Transverse colon (tissue), 4 donors: ENCODE data around the gene STARD13. TPM values are rescaled to one million over a fixed set of nuclear protein-coding genes. Genes with fewer than 3 reads are reported as not detected.

ENCODE experiments used
- DNase-seq: peaks from one replicate; pipeline ENCODE4 v3.0.0-alpha.2; 2019
- H3K27ac ChIP-seq, 4 donors: fragments of 200-600 bp; sonication (generic); 2 replicates each; pipeline ENCODE4 v1.5.1; 2016 to 2018; ENCODE audit warnings: inconsistent platforms in 4 of 4
- H3K27me3 ChIP-seq: fragments of 200-600 bp; sonication (generic); 2 replicates; pipeline ENCODE4 v1.5.1; 2017; ENCODE audit warnings: inconsistent platforms
- H3K36me3 ChIP-seq, 4 donors: fragments of 200-600 bp; sonication (generic); 2 replicates each; pipeline ENCODE4 v1.5.1; 2017 to 2019; ENCODE audit warnings: inconsistent platforms in 4 of 4
- H3K4me1 ChIP-seq, 4 donors: fragments of 200-600 bp; sonication (generic); 2 replicates each; pipeline ENCODE4 v1.5.1; 2017 to 2020; ENCODE audit warnings: inconsistent platforms in 4 of 4
- H3K4me3 ChIP-seq, 4 donors: fragments of 200-600 bp; sonication (generic); 1 replicate in 1 of 4; 2 replicates in 3 of 4; pipeline versions ENCODE4 v1.5.1 to v1.6.1; 2017 to 2019; ENCODE audit warnings: inconsistent platforms in 4 of 4
- H3K9me3 ChIP-seq, 2 donors: fragments of 200-600 bp; sonication (generic); 2 replicates each; pipeline ENCODE4 v1.5.1; 2017 to 2019; ENCODE audit warnings: inconsistent platforms in 2 of 2
- EP300 ChIP-seq: sonication (generic); formaldehyde crosslinking; IDR thresholded peaks from one replicate; pipeline ENCODE4 v1.6.1; 2017; ENCODE audit warnings: antibody characterized with exemption, low read depth
- POLR2A ChIP-seq: fragments of 450-650 bp; IDR thresholded peaks from one replicate; pipeline ENCODE4 v1.6.1; 2016; ENCODE audit warnings: antibody characterized with exemption, mild to moderate bottlenecking, moderate library complexity
- POLR2AphosphoS5 ChIP-seq, 3 donors: sonication (generic); formaldehyde crosslinking; IDR thresholded peaks; one replicate each; pipeline ENCODE4 v1.6.1; 2016; ENCODE audit warnings: antibody characterized with exemption in 3 of 3
- WGBS, 2 donors: methylation state at CpG; one replicate each; pipeline ENCODE4 v1.1.5; 2018; ENCODE audit warnings: low coverage in 1 of 2; 5-methylcytosine and 5-hydroxymethylcytosine counted together
- in situ Hi-C, 4 donors: fragments of 200-750 bp; cut with MboI; loops; one replicate each; pipeline versions ENCODE4 v1.15.0 to v1.15.1; 2017; ENCODE audit warnings: low sequenced_read_pairs in 3 of 4, low pct_ligation_motif_present in 1 of 4, low pct_unique_long_range_greater_than_20kb in 1 of 4
- intact Hi-C: fragments of 100-400 bp; cut with DNase I; formaldehyde crosslinking; loops from one replicate; pipeline ENCODE4 v1.15.1; 2023; ENCODE audit warnings: low total_unique reads
- total RNA-seq, 4 donors: library from RNA; depleted of rRNA; stranded (reverse); fragments of >200 nt; gene quantifications; one replicate each; pipeline ENCODE4 v1.1.0, GENCODE V29; 2016
- TF ChIP-seq, protein P1 (sequence below), 5 experiments: fragments of 200-600 bp in 3 of 5; fragments of 450-650 bp in 2 of 5; sonication (generic) in 3 of 5; IDR thresholded peaks; 1 replicate in 2 of 5; 2 replicates in 3 of 5; pipeline ENCODE4 v1.5.1; 2016 to 2017; ENCODE audit warnings: antibody characterized with exemption in 5 of 5, inconsistent platforms in 3 of 5, mild to moderate bottlenecking in 2 of 5, moderate library complexity in 1 of 5

The STARD13 gene
- total RNA-seq, 4 donors from 2014 or later: 18.1 to 107 (median 41.5) TPM

DNA sequence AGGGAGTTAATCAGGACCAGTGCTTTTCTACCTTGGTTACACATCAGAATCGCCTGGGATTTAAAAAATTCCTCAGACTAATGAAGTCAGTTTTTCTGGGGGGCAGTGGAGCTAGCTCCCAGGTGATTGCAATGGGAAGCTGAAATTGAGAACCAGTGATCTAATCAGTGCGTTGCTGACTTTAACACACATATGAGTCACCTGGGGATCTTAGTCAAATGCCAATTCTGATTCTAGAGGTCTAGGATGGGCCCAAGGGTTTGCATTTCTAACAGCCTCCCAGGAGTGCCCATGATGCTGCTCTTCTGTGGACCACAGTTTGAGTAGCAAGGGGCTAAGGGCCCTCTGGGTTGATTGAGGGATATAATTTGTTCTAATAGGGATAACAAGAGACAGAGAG is 214.8 kb downstream of the STARD13 start:
- intact Hi-C loops: no loop called here
- Histone ChIP-seq H3K9me3 (no peaks in the 10 kb centered on the region), H3K27me3 (no peaks in the 10 kb centered on the region), H3K27ac (no peak overlapping the region), H3K4me1 (peaks cover 0 to under 1% (median 0%) of the 10 kb centered on the region in 4 donors), H3K4me3 (no peak overlapping the region), H3K36me3 (no peaks in the 10 kb centered on the region)
- 84 to 100% methylated on average over 1 to 2 of the region's 2 CpGs for WGBS, 2 donors
- TF ChIP-seq POLR2AphosphoS5 (IDR thresholded peaks at IDR 0.05) (no peak), POLR2A (no peak), EP300 (no peak)
- TF ChIP-seq, protein P1, sequence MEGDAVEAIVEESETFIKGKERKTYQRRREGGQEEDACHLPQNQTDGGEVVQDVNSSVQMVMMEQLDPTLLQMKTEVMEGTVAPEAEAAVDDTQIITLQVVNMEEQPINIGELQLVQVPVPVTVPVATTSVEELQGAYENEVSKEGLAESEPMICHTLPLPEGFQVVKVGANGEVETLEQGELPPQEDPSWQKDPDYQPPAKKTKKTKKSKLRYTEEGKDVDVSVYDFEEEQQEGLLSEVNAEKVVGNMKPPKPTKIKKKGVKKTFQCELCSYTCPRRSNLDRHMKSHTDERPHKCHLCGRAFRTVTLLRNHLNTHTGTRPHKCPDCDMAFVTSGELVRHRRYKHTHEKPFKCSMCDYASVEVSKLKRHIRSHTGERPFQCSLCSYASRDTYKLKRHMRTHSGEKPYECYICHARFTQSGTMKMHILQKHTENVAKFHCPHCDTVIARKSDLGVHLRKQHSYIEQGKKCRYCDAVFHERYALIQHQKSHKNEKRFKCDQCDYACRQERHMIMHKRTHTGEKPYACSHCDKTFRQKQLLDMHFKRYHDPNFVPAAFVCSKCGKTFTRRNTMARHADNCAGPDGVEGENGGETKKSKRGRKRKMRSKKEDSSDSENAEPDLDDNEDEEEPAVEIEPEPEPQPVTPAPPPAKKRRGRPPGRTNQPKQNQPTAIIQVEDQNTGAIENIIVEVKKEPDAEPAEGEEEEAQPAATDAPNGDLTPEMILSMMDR (IDR thresholded peaks at IDR 0.05): no peak
- in situ Hi-C loops: no loop called here
- no peak for DNase-seq

DNA sequence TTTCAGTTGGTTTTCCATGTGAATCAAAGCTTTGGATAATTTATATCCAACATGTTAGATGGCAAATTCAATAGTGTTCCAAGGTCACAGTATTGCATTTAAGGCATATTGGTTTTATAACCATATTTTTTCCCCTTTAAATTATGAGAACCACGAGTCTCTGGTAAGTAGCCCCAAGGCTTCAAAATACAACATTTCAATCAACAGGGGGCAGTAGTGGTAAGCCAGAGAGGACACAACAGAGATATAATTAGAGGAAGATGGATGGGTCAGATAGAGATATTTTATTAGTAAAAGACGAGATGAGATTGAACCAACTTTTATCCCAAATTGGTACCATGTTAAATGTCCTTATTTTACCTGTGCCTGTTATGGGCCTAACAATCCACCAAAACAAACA is 216.2 kb downstream of the STARD13 start:
- Histone ChIP-seq H3K27me3 (no peaks in the 10 kb centered on the region), H3K27ac (no peak overlapping the region), H3K4me3 (no peak overlapping the region), H3K36me3 (no peaks in the 10 kb centered on the region), H3K4me1 (no peaks in the 10 kb centered on the region), H3K9me3 (no peaks in the 10 kb centered on the region)
- in situ Hi-C loops (no loop called here), intact Hi-C loops (loop anchor here (5.0 kb wide), 1 partner anchor 222 kb away; no protein-coding TSS in a partner anchor)
- 84 to 87% methylated on average over 2 of the region's 2 CpGs for WGBS, 2 donors
- TF ChIP-seq EP300: no peak
- no peak for TF ChIP-seq POLR2A
- no peak for TF ChIP-seq POLR2AphosphoS5 (IDR thresholded peaks at IDR 0.05)
- TF ChIP-seq, protein P1 (IDR thresholded peaks at IDR 0.05): no peak
- no peak for DNase-seq

DNA sequence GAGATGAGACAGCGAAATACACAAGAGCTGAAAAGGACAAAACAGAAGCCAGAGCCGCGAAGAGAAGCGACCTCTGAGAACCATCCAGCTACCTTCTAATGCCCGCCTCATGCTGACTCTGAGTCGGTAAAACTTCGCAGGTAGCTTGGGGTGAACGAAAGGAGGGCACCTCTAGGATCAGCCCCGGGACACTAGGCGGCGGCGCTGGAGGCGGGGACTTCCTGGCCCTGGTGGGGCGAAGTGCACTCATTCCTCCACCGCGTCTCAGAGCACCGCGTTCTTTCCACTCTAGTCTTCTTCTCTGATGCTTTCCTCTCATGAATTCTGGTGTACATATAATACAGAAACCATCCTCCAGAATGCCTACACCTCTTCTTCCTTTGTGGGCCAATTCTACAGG is 219.2 kb downstream of the STARD13 start:
- Histone ChIP-seq H3K27me3 (no peaks in the 10 kb centered on the region), H3K9me3 (no peaks in the 10 kb centered on the region), H3K36me3 (no peaks in the 10 kb centered on the region), H3K27ac (no peak overlapping the region), H3K4me3 (no peak overlapping the region), H3K4me1 (no peaks in the 10 kb centered on the region)
- 95 to 100% methylated on average over 1 to 18 of the region's 18 CpGs for WGBS, 2 donors
- in situ Hi-C loops: no loop called here
- DNase-seq: no peak
- TF ChIP-seq, protein P1 (IDR thresholded peaks at IDR 0.05): no peak
- TF ChIP-seq POLR2AphosphoS5 (IDR thresholded peaks at IDR 0.05) (no peak), POLR2A (no peak), EP300 (no peak)
- intact Hi-C loops: loop anchor here (5.0 kb wide), 1 partner anchor 219 kb away; no protein-coding TSS in a partner anchor

DNA sequence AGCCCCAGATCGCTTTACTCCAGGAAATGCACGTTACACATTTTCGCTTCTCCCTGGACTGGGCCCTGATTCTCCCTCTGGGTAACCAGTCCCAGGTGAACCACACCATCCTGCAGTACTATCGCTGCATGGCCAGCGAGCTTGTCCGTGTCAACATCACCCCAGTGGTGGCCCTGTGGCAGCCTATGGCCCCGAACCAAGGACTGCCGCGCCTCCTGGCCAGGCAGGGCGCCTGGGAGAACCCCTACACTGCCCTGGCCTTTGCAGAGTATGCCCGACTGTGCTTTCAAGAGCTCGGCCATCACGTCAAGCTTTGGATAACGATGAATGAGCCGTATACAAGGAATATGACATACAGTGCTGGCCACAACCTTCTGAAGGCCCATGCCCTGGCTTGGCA is 224.7 kb downstream of the STARD13 start:
- Histone ChIP-seq H3K4me3 (no peak overlapping the region), H3K4me1 (peaks cover 0 to 7% (median 0%) of the 10 kb centered on the region in 4 donors), H3K9me3 (no peaks in the 10 kb centered on the region), H3K36me3 (no peaks in the 10 kb centered on the region), H3K27ac (no peak overlapping the region), H3K27me3 (no peaks in the 10 kb centered on the region)
- TF ChIP-seq POLR2A: no peak
- TF ChIP-seq, protein P1 (IDR thresholded peaks at IDR 0.05): no peak
- no peak for TF ChIP-seq POLR2AphosphoS5 (IDR thresholded peaks at IDR 0.05)
- no peak for TF ChIP-seq EP300
- in situ Hi-C loops (no loop called here), intact Hi-C loops (no loop called here)
- no peak for DNase-seq
- WGBS, 2 donors: 95 to 100% methylated on average over 2 to 15 of the region's 15 CpGs
